Measurements from ENCODE around the gene CNMD. TPM values are rescaled to one million over a fixed set of nuclear protein-coding genes. Genes with fewer than 3 reads are reported as not detected.

The CNMD gene
- total RNA-seq, 1 donor from 2014 or later = not detected

DNA sequence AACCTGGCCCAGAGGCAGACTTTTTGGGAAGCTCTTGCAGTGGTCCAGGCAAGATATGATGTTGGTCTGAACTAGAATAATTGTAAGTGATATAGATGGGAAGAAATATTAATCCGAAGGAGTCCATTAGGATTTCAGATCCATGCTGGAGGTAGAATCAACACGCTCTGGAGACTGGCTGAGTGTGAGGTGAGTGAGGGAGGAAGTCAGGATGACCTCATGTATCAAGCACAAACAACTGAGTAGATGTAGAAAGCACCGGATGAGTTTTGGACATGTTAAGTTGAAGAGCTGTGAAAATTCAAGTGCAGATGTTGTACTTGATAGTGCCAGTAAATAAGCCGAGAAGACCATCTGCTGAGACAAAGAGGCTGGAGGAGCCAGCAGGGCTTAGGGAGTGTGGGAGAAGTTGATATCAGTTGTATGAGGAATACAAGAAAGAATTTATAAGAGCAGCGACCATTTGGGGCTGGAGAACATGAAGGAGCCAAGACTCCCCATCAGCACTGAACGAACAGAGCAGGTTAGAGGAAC, 5.3 kb upstream of the CNMD start:
- peaks cover 87% of the 10 kb centered on the region for H3K27me3 ChIP-seq (ENCODE audit: low read depth)
- no peaks in the 10 kb centered on the region for H3K4me1 ChIP-seq
- H3K36me3 ChIP-seq = no peaks in the 10 kb centered on the region
- H3K4me3 ChIP-seq = no peak overlapping the region
- no peak overlapping the region for H3K27ac ChIP-seq (replicated peaks)
- intact Hi-C loops (cut with micrococcal nuclease) = no loop called here
- TF ChIP-seq, protein P1, sequence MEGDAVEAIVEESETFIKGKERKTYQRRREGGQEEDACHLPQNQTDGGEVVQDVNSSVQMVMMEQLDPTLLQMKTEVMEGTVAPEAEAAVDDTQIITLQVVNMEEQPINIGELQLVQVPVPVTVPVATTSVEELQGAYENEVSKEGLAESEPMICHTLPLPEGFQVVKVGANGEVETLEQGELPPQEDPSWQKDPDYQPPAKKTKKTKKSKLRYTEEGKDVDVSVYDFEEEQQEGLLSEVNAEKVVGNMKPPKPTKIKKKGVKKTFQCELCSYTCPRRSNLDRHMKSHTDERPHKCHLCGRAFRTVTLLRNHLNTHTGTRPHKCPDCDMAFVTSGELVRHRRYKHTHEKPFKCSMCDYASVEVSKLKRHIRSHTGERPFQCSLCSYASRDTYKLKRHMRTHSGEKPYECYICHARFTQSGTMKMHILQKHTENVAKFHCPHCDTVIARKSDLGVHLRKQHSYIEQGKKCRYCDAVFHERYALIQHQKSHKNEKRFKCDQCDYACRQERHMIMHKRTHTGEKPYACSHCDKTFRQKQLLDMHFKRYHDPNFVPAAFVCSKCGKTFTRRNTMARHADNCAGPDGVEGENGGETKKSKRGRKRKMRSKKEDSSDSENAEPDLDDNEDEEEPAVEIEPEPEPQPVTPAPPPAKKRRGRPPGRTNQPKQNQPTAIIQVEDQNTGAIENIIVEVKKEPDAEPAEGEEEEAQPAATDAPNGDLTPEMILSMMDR (IDR thresholded peaks at IDR 0.05; ENCODE audit: borderline replicate concordance) = no peak
- H3K9me3 ChIP-seq (replicated peaks) = peaks cover 7% of the 10 kb centered on the region
- DNase-seq = no peak

DNA sequence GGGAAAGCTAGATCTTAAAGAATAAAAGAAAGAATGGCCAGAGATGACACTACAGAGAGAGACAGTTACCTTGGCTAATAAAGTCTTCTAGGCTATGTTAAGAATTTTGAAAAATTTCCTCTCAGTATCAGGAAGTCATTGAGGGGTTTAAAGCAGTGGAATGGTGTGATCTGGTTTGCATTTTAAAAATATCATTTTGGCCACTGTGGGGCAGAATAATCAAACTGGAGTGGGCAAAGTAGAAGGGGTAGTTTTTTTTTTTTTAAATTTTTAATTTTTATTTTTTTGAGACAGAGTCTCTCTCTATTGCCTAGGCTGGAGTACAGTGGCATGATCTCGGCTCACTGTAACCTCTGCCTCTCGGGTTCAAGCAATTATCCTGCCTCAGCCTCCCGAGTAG, 4.4 kb upstream of the CNMD start:
- Histone ChIP-seq H3K27me3 (ENCODE audit: low read depth) (peaks cover 87% of the 10 kb centered on the region), H3K4me1 (peaks cover 7% of the 10 kb centered on the region), H3K9me3 (replicated peaks) (peaks cover 7% of the 10 kb centered on the region), H3K36me3 (no peaks in the 10 kb centered on the region), H3K4me3 (no peak overlapping the region), H3K27ac (replicated peaks) (no peak overlapping the region)
- intact Hi-C loops (cut with micrococcal nuclease) = no loop called here
- TF ChIP-seq, protein P1 (IDR thresholded peaks at IDR 0.05; ENCODE audit: borderline replicate concordance) = no peak
- no peak for DNase-seq

DNA sequence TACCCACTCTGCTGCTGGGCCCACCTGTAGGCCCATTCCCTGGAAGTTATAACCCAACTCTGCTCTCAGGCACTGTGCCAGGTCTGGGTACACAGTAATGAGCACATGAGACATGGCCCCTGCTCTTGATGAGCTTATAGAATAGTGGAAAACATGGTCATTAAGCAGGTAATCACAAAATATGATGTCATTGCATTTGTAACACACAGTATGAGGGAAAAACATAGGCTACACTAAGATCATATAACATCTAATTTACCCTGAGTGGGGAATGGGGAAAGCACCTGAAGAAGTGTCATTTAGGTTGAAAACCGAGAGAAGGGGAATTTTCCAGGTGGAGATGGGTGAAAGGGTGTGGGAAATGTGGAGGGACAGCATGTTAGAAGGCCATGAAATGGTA, 3.9 kb upstream of the CNMD start:
- TF ChIP-seq, protein P1 (IDR thresholded peaks at IDR 0.05; ENCODE audit: borderline replicate concordance) = no peak

DNA sequence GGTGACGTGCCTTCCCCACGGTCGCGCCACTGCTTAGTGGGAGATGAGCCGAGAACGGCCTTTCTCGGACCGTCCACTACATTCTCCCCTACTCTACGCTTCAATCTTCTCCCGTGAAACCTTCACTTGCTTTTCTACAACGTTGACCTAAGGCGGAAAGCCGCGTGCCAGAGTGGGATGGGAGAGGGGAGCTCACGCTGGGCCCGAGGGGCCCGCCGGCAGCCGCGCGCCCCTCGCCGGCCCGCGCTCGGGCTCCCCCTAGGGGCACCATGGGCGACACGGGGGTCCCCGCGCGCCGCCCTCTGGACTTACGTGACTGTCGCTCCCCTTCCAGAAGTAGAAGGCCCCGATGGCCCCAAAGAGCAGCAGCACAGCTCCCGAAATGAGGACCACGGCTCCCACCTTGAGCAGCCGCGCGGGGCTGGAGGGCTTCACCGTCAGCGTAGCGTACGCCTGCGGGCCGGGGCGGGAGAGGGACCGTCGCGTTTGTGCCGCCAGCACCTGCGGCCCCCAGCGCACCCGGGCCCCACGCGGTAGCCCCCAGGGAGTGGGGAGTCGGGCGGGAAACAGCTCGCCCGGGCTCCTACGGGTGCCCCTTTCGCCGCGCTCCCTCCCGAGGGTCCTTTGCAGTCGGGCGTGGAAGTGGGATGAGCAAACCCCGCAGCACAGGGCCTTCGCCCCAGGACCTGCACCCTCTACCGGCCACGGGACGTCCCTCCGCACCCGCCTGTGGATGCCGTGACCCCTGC, 727 bp downstream of the CNMD start:
- DNase-seq = no peak
- intact Hi-C loops (cut with micrococcal nuclease) = no loop called here
- Histone ChIP-seq H3K4me1 (peaks cover 14% of the 10 kb centered on the region), H3K36me3 (no peaks in the 10 kb centered on the region), H3K9me3 (replicated peaks) (peaks cover 7% of the 10 kb centered on the region), H3K27me3 (ENCODE audit: low read depth) (peaks cover 94% of the 10 kb centered on the region), H3K4me3 (peak overlapping the region; percentile 63), H3K27ac (replicated peaks) (no peak overlapping the region)
- TF ChIP-seq, protein P1 (IDR thresholded peaks at IDR 0.05; ENCODE audit: borderline replicate concordance) = peak; percentile 68

More for the DNA sequence above, 3.9 kb upstream of the CNMD start:
- DNase-seq = no peak
- intact Hi-C loops (cut with micrococcal nuclease) = no loop called here
- peaks cover 7% of the 10 kb centered on the region for H3K9me3 ChIP-seq (replicated peaks)
- peaks cover 11% of the 10 kb centered on the region for H3K4me1 ChIP-seq
- no peaks in the 10 kb centered on the region for H3K36me3 ChIP-seq
- no peak overlapping the region for H3K4me3 ChIP-seq
- H3K27me3 ChIP-seq (ENCODE audit: low read depth) = peaks cover 89% of the 10 kb centered on the region
- no peak overlapping the region for H3K27ac ChIP-seq (replicated peaks)

DNA sequence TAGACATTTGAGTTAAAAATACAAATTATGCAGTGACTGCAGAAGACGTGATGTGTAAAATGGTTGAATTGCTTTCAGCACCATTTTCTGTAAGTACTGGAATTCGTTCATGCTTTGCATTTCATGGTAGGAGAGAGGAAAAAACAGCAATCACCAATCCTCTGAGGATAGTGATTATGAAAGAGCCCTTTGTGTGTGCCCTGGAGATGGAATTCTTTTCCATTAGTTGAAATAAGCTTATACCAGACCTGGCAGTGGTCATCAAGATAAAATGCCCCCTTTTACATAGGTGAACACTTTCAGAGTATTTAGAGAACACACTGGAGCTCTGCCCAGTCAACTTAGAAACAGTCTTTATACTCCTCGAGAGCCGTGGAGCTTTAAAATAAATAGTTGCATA, 1.7 kb downstream of the CNMD start:
- Histone ChIP-seq H3K4me1 (peaks cover 14% of the 10 kb centered on the region), H3K27me3 (ENCODE audit: low read depth) (peaks cover 94% of the 10 kb centered on the region), H3K36me3 (no peaks in the 10 kb centered on the region), H3K9me3 (replicated peaks) (peaks cover under 1% of the 10 kb centered on the region), H3K27ac (replicated peaks) (no peak overlapping the region), H3K4me3 (no peak overlapping the region)
- intact Hi-C loops (cut with micrococcal nuclease) = no loop called here
- TF ChIP-seq, protein P1 (IDR thresholded peaks at IDR 0.05; ENCODE audit: borderline replicate concordance) = no peak
- DNase-seq = no peak

All from left ventricle myocardium inferior (tissue), 1 donor.